Glomerular endothelial cell (primary cell): ENCODE measurements around the gene MYH7B. TPM values are rescaled to one million over a fixed set of nuclear protein-coding genes. Genes with fewer than 3 reads are reported as not detected.

Source experiments
- DNase-seq: peaks from one replicate; pipeline ENCODE4 v3.0.0-alpha.2; 2011; ENCODE audit warnings: low read depth, low spot score; ENCODE audit errors: extremely low read depth
- total RNA-seq: library from RNA; depleted of rRNA; stranded (reverse); fragments of >200 nt; gene quantifications from 2 replicates; pipeline ENCODE4 v1.2.3, GENCODE V29; 2015

Gene MYH7B
- total RNA-seq, 1 donor from 2014 or later = not detected

DNA sequence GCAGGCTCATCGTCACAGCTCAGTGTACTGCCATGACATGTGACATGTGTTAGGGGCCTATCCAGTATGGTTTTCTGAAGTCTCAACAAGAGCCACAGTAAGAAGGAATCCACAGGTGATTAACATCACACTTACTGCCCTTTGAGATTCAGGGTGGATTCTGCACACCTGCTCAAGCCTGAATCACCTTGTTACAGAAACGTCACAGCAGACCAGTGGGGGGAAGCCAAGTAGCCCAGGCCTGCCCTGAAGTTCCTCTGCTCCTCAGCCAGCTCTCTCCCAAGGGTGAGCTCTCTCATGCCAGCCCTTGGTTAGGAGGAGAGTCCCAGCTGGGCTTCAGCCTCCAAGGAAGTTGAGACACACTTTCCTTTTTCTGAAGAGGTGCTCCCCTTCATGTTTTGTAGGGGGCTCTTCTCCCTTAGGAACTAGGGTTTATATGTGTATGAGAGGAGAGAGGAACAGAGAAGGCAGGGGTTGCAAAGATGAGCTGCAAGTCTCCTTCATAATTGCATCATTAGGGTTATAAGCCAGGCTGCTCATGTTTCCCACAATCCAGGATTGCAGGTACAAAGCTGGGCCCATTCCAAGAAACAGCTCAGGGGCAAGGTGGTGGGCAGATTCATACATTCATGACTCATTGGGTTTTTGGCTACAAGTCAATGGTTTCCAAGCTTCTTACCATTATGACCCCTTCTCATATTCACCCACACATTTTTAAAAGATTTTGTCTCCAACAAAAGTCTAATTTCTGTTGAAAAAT is 11.7 kb upstream of the MYH7B start:
- no peak for DNase-seq

DNA sequence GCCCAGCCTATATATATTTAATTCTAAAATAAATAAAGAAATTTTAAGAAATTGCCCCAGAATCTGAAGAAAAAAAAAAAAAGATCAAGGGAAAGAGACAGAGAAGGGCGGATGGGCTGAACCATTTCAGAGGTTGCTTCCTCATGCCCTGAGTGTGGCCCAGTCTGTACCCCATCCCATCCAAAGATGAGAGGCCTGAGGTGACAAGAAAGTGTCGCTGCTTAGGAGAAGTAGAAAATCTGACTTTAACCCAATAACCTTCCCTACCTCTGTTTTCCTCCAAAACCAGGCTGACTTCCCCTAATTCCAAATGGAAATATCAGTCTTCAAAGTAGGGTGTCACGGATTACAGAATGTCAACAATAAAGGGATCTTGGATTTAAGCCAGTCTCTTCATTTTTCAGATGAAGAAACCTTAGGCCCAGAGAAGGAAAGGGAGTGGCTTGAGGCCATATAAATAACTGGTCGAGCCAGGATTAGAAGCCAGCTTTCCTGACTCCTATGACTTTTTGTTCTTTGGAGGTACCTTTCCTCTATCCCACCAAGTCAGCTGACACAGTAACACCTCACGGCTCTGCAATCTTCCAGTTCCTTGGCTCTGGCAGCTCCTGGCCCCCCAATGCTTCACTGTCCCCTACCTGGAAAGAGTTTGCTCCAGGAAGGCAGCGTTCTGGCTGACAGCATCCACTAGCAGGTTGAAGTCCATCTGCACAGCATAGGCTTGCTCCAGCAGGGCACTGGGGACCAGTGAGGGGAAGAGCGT is 10.2 kb upstream of the MYH7B start:
- no peak for DNase-seq

DNA sequence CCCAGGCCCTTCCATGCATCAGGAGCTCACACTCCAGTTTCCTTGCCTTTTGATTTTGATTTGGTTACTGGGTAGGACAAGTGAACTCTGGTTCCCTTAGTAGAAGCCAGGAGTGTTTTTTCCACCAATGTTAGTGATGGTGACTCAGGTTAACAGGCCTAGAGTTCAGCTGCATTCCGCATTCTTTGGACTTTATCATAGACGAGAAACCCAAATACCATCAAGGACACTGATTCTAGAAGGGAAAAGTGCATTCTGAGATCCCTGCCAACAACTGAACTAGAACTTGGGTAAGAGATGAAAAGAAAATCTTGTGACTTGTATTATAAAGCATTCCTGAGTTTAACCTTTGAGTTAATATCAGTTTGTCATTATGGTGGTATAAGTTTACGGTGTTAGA is 9.0 kb upstream of the MYH7B start:
- no peak for DNase-seq

DNA sequence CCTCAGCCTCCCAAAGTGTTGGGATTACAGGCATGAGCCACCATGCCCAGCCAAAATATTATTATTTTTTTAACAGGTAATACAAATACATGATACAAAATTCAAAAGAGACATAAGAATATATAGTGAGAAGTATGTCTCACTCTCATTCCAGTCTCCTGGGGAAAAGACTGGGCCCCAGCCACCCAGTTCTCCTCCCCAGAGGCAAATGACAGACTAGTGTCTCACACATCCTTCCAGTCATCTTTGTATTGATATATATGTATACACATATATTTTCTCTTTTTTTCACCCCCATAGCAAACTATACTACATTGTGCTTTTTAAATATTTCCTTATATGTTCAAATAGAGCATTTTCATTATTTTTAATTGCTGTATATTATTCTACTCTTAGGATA is 8.3 kb upstream of the MYH7B start:
- no peak for DNase-seq

DNA sequence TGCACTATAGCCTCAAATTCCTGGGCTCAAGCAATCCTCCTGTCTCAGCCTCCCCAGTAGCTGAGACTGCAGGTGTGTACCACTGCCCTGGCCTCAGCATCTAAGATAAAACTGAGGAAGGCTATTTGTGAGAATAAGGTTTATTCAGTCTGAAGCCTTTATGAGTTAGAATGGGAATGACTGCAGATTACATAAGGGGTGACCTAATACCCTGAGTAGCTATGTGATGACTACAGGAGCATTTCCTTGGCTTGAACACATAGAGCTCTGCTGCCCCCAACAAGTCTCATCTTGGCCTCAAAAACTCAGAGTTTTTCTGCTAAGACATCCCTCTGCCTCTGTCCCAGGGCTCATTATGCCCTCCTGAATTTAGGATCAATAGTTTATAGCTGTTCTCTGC is 7.6 kb upstream of the MYH7B start:
- DNase-seq = no peak

DNA sequence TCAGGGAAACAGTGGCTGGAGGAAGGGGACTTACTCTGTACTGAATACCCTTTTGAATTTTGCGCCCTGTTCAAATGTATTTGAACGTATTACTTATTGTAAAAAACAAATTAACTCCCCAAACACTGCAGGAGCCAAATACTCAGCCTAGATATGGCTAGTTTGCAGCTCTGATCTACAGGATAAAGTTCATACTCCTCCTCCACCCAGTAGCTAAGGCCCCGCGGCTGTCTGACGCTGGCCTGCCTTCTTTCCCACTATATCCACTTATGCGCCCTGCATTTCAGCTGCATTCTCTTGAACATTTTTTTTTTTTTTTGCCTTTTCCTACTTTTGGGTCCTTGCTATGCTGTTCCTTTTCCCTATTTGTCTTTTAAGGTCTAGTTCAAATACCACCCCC is 6.5 kb upstream of the MYH7B start:
- no peak for DNase-seq

DNA sequence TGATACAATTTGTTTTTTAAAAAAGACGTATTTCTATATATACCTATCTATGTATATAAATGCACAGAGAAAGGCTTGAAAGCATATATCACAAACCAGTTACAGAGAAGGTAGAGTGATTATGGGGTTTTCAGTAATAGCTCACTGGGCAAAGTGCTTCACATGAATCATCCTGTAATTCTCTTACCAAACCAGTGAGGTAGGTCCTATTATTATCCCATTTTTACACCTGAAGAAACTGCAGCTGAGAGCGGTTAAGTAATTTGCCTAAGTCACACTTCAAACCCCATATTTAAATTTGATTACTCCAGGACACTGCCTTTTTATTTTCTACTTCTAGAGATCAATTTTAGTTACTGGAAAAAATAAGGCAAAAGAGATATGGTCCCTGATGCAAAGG is 4.4 kb upstream of the MYH7B start:
- no peak for DNase-seq

DNA sequence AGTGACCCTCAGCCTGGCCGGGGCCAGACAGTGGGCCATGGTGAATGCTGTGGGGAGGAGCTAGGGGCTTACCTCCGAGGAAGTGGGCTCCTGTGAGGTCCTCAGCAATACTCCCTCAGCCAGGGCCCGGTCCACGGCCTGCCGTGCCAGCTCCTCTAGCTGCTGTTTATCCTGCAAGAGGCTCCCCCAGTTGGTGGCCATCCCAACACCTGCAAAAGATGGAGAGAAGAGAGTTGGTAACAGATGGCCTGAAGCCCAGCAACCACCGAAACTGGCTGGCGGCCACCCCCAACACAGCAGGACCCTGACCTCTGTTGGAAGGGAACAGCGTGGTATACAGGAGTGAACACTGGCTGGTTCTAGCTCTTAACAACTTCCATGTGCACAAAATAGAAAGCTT is 4.0 kb upstream of the MYH7B start:
- no peak for DNase-seq

DNA sequence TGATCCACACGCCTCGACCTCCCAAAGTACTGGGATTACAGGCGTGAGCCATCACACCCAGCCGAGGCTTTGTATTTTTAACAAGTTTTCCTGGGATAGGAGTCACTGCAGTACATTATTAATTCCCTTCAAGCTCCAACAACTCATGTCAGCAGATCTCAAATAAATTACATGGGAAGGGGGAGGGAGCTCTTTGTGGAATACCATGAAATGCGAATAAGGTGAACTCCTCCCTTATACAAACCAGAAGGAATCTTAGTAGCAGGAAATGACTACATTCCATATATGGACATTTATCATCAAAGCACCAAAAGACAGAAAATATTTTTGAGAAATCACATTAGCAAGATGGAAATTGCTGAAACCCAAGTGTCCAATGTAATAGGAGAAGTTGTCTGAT is 3.0 kb upstream of the MYH7B start:
- DNase-seq = no peak

DNA sequence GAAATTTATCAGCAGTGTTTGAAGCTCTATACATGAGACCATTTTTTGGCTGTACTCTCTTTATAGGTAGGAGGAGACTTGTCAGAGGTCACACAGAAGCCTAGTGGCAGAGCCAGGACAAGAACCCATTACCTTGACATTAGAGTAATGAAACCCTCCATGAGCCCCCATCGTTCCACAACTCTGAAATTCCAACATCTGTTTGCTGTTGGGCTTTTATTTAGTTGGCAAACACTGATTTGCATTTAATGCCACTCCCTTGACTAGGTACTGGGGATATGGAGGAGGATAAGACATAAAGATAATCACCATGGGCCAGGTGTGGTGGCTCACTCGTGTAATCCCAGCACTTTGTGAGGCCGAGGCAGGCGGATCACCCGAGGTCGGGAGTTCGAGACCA is 1.7 kb upstream of the MYH7B start:
- no peak for DNase-seq

DNA sequence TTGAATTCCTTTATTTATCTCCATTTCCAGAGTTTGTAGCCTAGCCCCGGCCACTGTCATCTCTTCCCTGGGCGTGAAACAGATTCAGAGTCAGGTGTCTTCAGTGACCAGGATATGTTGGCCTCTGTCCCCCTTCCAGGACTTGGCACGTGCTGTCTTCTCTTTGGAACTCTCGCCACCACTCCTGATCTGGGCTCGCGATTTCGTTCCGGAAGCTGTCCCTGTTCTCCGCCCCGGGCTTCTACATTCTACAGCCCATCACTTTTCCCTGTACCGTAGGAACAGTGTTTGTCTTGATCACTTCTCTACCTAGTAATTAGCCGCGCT is 801 bp upstream of the MYH7B start:
- DNase-seq = no peak

DNA sequence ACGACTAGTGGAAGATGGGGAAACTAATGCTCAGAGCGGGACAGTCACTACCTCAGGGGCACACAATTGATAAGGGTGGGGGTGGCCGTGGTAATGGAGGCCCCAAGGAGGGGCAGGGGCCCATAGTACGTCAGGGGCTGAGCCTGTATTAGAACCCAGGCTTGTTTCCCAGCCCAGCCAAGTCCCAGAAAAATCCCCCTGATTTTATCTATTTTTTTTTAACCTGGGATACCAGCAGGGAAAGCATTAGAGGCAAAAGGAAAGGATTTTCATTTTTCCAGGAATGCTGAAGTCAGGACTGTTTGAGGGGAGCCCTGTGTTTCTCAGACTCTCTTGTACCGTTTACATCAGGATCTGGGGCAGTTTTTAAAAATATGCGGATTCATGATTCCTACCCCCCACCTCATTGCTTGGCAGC is 382 bp downstream of the MYH7B start:
- DNase-seq = no peak

DNA sequence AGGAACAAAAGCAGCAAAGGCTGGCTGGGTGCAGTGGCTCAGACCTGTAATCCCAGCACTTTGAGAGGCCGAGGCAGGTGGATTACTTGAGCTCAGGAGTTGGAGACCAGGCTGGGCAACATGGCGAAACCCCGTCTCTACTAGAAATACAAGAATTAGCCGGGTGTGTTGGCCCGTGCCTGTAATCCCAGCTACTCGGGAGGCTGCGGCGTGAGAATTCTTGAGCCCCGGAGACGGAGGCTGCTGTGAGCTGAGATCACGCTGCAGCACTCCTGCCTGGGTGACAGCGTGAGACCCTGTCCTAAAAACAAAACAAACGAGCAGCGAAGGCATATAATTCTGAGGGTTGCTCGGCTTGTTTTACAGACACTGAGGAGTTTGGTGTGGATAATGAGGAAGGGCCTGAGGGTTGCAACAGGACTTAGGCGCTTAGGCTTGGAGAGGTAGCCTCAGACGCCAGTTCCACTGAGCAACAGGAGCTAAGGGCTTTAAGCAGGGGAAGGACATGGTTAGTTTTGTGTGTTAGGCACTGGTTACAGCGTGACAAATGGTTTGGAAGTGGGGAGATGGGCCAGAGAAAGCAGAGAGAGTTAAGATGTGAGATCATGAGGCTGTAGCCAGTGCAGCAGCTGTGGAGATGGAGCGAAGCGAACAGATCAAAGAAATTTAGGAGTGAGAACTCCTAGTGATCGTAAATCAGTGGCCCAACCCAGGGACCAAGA is 1.2 kb downstream of the MYH7B start:
- no peak for DNase-seq

DNA sequence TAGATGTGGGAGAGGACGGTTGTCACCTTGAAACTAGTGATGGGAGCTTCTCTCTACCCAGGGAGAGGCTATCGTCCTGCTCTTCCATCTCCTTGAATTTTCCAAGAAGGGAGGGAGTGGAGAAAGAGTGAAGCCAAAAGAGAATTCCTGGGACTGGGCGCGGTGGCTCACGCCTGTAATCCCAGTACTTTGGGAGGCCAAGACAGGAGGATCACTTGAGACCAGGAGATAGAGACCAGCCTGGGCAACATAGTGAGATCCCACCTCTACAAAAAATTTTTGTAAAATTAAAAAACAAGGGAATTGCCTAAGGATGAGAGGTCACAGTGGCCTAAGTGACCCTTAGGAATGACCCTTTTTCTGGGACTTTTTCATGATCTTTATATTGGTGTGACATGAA is 8.8 kb downstream of the MYH7B start:
- DNase-seq = no peak

DNA sequence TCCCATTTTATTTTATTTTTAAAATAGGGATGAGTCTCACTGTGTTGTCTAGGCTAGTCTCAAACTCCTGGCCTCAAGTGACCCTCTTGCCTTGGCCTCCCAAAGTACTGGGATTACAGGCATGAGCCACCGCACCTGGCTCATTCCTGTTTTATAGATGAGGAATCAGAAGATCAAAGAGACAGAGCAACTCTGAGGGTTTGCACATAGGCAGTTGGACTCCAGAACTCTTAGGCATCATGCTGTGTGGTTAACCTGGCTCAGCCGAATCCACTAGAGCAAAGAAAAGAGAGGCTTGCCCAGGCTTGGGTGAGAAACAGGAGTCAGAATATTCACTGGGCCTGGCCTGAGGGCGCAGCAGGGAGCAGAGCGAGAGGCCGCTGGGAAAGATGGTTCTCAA is 9.4 kb downstream of the MYH7B start:
- DNase-seq = no peak

DNA sequence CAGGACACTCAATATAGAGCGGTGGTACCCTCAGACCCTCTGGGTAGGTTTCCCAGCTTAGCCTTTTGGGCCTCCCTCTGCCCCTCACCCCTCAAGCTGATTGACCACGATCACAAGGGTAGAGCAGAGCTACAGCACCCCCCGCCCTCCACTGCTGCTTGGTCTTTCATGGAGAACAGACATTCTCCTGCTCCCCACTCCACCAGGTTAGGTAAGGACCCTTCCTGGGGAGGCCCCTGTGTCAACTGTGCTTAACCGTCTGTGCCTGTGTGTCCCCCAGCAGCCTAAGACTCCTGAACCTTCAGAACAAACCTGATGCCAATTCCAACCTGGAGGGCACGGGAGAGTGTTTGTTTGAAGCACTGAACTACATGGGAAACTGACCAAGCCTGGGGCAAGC is 11.8 kb downstream of the MYH7B start:
- no peak for DNase-seq

DNA sequence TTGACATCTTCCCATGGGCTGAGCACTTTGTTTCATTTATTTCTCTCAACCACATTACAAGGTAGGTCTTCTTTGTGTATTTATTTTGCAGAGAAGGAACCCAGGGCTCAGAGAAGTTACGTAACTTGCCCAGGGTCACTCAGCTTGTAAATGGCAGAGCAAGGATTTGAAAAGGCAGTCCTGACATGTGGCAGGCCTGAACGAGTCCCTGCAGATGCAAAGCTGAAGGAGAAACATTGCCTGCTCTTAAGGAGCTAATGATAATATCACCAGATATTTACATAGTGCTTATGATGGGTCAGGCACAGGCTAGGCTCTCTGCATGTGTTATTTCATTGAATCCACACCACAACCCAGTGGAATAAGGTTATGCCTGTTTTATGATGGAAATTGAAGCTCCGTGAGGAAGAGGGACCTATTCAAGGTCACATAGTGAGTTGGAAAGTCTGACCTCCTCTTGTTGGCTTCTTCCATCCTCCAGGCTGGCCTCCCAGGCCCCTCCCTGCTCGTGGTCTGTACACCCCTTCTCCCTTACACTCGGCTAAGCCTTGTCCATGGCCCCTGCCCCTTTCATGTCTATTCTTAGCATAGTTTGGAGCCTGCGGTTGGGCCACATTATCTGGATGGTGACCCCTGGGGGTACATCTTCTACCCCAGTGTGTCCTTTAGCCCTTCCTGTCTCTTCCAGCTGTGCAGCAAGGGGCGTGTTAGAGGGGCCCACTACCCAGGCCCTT is 12.5 kb downstream of the MYH7B start:
- DNase-seq = no peak

DNA sequence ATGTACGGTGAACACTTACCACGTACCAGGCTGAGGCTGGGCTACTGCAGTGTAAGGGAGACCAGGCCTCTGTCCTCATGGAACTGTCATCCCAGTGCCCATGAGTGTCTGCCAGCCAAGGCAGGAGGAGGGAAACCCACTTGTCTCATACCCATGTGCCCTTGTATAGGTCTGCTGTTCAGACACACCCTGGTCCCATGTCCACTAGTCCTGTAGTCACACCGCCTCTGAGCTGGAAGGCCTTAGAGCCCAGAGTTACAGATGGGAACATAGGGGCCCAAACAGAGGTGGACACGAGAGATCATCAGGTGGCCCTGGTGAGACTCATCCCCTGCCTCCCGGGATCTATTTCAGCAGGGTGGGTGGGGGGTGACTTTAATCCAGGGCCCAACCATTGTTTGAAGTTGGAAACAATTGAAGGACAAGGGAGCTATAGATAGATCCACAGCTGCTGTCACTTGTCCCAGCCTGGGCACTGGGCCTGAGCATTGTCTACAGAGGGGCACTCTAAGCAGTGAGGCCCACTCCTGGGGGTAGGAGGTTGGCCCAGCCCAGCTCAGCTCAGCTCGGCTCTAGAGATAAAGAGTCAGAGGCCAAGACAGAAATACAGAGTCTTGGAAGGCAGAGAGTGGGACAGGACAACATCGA is 14.6 kb downstream of the MYH7B start:
- DNase-seq = no peak

DNA sequence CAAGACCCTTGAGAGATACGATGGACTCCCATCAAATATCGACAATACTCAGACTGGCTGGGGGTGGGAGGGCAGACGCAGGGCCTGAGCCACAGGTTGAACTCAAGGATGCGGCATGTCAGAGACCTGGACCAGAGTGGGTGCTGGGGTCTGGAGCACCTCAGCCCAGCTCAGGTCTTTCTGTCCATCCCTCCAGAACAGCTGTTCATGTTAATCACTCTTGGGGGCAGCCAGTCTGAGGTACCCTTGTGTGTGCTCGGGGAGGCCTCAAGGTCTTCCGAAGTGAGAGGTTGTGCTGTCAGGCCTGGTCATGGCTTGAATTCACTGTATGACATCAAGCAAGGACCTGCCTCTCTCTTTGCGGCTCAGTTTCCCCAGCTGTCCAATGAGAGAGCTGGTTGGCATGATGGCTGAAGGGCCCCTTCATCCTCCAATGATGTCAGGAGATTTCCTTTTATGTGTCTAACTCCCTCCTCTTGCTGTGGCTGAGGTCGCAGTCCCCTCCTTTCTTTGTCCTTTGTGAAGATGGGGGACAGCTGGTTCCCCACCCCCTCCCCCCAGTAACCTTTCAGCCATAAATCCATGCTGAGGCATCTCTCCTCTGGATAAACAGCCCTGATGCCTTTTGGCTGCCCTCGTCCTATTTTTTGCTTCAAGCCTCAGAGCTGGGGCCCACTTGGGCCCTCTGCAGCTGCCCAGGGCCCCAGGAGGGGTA is 15.3 kb downstream of the MYH7B start:
- DNase-seq = no peak

DNA sequence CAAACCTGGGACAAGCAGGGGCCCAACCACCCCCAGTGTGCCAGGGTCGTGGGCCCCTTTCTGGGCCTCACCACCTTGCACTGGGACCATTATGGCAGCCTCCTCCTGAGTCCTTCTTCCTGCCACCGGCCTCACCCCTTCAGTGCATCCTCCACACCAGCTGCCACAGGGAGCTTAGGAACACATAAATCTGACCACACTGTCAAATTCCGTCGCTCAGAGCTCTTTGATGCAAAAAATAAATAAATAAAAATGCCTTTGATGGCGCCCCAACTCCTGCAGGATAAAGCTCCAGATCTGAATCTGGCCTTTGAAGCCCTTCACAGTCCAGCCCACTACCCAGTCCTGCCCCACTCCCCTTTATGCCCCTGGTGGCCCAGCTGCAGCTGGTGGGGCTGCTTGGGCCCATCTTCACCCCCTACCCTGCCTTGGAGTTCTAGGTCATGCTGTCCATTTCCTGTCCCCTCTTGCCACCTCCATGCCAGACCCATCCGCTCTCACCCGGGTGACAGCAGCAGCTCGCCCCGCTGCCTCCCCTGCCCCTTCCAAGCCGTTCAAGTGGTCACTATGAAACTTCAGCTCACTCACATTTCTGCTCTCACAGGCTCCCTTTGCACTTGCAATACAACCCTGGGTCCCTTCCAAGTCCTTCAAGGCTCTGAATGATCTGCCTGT is 16.0 kb downstream of the MYH7B start:
- DNase-seq = no peak
